GM12892 (cell line): ENCODE data around the gene GALNT14.

Source experiments
- DNase-seq: peaks from one replicate; pipeline ENCODE4 v3.0.0; 2011; ENCODE audit not compliant: insufficient read length
- FAIRE-seq: peaks from 2 replicates; lab custom pipeline; 2011; peaks lifted over from hg19 to GRCh38; lab: Jason Lieb, UNC
- POLR2A ChIP-seq: IDR thresholded peaks from 2 replicates; pipeline ENCODE4 v1.6.1; 2011; ENCODE audit warnings: low read depth, low read length, control low read depth
- POLR2AphosphoS5 ChIP-seq: IDR thresholded peaks from 2 replicates; pipeline ENCODE4 v1.6.1; 2011; ENCODE audit warnings: low read depth, low read length, control low read depth
- TAF1 ChIP-seq: IDR thresholded peaks from 2 replicates; pipeline ENCODE4 v1.6.1; 2011; ENCODE audit warnings: low read depth, mild to moderate bottlenecking, control low read depth, low read length, borderline replicate concordance

GALNT14 gene

DNA sequence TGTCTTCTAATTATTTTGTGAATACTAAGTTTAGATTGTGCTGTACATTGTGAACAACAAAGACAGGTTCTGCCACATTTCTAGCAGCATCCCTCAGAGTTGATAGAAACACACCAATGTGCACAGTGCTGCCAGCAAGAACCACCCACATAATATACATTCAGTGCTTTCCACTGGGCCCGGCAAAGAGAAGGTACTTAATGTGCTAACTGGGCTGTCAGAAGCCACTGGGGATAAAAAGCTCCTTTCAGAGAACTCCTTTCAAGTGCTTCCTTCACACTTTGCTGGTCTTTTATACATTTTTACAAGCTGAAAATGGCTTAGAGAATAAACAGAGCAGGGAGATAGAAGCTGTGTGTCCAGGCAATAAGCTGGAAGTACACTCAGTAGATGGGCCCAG, 273.0 kb downstream of the GALNT14 start:
- TF ChIP-seq TAF1 (no peak), POLR2AphosphoS5 (no peak), POLR2A (no peak)
- FAIRE-seq: no peak
- DNase-seq: no peak

DNA sequence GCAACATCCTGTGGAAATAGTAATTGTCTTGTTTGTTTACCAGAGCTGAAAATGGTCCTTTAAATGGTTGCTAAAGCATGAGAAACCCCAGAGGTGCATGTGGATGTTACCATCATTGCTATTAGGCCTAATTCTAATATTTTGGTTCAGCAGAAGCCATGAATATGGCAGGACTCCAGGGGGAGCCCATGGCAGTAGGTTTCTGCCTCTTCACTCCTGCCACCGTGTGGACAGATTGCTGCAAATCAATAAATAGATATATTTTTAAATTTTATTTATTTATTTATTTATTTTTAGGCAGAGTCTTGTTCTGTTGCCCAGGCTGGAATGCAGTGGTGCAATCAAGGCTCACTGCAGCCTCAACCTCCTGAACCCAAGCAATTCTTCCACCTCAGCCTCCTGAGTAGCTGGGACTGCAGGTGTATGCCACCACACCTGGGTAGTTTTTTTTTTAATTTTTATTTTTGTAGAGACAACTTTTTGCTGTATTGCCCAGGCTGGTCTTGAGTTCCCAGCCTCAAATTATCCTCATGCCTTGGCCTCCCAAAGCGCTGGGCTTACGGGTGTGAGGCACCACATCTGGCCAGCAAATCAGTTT, 276.1 kb downstream of the GALNT14 start:
- TF ChIP-seq POLR2AphosphoS5 (no peak), POLR2A (no peak), TAF1 (no peak)
- FAIRE-seq (no peak), DNase-seq (peak; percentile 23)

DNA sequence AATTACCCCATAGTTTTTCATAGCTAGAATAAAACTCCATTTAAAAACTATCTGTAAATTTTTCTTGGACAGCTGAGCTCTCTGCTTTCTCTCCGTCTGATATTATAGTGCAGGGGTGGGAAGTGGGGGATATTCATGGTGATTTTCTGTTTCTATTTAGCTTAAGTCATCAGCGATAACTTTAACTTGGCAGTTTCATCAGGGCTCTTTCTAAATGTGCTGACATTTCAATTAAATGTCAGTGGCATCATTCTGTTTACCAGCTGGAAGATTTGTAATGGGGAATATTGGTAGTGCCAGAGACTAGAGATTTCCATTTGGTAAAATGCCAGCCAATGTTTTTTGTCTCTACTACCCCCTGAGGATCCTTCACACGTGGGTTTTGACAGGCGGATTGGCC, 277.5 kb downstream of the GALNT14 start:
- DNase-seq (no peak), FAIRE-seq (no peak)
- TF ChIP-seq POLR2AphosphoS5 (no peak), TAF1 (no peak), POLR2A (no peak)
